GM18867 (cell line): ENCODE data around the gene ZMYND8.

Source experiments
- ATAC-seq: cut with Tn5 transposase; IDR thresholded peaks from one replicate; pipeline ENCODE4 v1.9.1; 2021; ENCODE audit warnings: mild to moderate bottlenecking, moderate library complexity; ENCODE audit not compliant: unreplicated experiment

Gene ZMYND8

DNA sequence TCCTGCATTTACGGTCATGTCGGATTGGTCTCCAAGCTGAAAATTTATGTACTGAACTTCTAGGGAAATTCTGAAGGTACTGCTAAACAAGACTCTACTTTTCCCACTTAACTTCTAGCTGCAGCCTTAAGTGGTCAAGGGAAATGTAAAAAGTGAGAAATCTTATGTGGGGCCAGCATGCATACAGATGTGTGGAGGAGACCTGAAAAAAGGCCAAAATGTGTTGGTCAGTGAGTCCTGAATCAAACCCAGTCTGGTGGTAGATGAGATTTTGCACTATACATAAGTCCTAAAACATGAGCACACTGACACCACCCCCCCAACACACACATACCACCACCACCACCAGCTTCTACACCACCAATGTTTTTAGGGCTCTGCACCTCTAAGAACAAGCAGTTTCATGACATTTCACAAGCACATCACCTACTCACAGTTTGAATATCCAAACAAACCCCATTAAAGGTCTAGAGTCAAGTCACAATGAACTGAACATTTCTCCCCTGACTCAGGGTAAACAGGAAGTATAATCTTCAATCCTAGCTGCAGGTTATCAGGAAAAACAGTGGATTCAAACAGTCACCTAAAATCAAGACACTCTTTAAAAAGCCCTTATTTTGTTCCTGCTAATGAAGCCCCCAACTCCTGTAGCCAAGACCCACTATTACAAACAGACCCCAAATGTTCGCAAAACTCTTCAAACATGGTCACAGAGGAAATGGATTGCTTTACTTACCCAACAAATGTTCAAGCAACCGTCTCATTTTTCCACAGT, 1.6 kb downstream of the ZMYND8 start:
- ATAC-seq, result no peak

DNA sequence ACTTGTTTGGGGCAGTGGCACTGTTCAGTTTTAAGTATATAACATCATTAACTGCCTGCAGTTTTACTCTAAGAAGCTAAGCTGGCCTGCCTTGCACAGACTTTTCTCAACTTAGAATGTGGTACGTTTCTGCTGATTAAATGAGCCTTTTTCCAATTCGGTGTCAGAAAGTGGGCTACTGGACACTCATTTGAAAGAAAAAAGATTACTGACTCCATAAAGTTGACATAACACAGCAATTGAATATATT, 2.1 kb downstream of the ZMYND8 start:
- ATAC-seq, result no peak

- no peak for ATAC-seq
Observed at GRCh38 chr20:47353692-47354463, 2.6 kb downstream of the ZMYND8 start.

DNA sequence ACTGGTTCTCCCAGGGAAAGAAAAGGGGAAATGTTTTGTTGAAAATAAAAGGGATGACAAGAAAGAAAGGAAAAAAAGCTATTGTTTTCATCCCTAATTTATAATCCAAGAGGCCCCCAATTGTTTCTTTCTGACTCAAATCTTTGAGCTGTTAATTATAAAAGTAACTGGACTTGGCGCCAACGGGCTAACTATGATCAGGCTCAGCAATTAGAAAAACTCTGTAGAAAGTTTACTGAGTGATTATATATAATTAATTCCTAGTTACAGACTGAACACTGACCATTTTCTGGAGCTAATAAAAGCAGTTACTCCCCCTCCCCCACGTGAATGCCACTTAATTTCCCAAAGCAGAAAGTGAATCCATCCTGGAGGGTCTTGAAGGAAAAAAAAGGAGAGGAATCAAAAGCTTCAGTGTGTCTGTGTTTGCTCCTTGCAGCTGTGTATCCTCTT, 3.2 kb downstream of the ZMYND8 start:
- no peak for ATAC-seq

DNA sequence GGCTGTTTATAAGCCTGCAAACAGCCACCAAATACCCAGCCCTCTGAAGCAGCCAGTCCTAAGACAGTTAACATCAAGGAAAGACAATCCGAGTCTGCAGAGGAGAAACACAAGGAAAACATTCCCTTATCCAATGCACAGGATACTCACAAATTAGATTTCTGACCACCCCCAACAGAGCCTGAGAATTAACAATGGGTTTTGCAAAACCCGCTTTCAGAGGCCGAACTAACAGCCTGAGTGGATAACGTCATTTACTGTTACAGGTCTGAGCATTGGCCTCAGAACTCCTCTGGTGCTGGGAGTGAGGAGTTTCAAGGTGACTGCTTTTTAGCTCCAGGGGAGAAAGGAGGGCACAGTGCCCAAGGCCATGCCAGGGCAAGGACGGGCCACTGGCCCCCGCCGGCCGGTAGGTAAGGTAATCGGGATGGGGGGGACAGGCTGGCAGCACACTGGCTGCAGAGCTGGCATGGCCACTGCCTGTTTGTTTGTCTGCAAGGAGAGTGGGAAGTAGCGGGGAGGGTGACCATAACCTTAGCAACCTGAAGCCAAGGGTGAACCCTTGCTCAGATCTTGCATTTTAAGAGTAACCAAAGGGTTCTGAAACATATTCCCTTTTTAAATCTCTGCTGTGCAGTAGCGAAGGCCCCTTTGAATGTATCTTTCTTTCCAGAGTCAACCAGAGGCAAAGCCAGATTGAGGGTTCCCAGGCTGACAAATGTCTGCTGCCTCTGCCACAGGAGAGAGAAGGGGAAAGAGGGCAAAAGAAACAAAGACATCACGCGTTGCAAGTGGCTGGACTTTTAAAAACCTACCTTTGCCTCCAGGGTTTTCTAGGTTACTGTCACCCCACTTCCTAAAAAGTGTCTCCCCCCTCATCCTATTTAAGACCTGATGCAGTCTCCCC, 3.9 kb downstream of the ZMYND8 start:
- no peak for ATAC-seq

GRCh38 chr20:47351643-47352331, 4.7 kb downstream of the ZMYND8 start:
- no peak for ATAC-seq

- ATAC-seq, result no peak
Observed at GRCh38 chr20:47350691-47351545, 5.6 kb downstream of the ZMYND8 start.

GRCh38 chr20:47350181-47350550, 6.3 kb downstream of the ZMYND8 start:
- ATAC-seq, result no peak

DNA sequence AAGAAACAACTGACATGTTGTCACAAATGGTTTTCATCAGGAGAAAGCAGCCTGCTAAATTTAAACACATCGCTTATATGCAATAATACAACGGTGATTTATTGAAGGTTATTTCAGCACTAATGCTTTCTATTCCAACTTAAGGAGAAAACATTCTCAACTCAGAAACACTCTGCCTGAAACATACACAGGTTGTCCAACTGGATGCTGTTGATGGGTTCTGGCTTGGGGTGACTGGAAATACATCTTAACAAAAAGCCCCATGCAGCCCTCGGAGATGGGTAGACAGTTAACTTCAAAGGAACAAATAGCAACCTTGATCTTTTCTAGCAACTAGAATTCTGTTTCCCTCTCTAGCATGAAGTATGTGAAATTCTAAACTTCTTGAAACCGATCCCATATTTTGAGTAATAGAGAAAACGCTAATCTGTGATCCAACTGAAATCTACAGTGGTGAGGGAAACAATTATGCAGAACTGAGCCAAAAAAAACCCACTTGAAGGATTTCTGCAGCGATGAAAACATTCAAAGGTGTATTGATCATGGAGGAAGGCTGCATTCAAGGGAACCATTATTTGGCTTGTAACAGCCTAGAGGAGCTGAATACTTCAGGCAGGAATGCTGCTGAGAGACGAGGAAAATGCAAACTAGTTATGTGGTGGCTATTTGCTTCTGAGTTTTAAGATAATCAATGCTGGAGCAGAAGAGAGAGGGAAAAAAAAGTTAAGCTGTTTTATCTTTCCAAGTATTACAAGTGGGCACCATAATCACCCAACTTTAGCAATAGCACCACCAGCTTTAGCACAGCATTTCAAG, 6.9 kb downstream of the ZMYND8 start:
- no peak for ATAC-seq

DNA sequence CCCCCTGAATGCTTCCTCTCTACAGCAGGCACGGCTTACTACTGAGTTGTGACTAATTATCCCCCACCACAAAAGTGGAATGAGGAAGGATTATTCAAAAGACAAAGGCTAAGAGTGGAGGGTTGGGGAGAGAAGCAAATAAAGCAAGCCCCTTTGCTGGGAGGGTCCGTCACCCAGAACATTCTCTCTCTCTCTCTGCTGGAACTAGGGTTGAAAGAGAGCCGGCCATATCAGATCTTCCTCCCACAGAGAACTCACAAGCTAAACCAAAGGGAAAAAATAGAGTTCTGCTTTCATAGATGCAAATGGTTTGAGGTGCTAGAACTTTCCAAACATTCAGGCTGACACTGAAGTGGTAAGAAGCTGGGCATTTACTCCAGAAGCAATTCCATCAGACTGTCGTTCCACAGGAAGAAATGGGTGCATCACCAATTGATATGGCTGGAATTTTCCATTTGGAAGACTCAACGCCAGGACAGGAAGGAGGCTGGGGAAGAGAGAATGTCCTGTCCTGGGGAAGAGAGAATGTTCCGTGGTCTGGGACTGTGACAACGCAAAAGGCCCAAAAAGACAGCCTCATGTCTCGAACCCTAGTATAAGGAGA, 7.9 kb downstream of the ZMYND8 start:
- no peak for ATAC-seq

- no peak for ATAC-seq
Observed at GRCh38 chr20:47347661-47348435, 8.7 kb downstream of the ZMYND8 start.

- ATAC-seq, result no peak
Observed at GRCh38 chr20:47346172-47346571, 10.3 kb downstream of the ZMYND8 start.

GRCh38 chr20:47345214-47345613, 11.3 kb downstream of the ZMYND8 start:
- ATAC-seq, result no peak

DNA sequence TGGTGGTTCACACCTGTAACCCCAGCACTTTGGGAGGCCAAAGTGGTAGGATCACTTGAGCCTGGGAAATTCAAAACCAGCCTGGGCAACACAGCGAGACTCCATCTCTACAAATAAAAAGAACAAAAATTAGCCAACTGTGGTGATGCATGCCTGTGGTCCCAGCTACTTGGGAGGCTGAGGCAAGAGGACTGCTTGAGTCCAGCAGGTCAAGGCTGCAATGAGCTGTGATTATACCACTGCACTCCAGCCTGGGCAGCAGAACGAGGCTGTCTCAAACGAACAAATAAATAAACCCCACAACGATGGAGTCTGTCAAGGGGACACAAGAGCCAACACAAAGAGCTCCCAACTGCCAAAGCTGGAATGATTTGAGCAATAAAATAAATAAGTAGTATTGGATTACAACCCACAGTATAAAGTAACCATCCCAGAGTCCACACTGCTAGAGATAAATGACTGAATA, 13.5 kb downstream of the ZMYND8 start:
- ATAC-seq, result no peak

DNA sequence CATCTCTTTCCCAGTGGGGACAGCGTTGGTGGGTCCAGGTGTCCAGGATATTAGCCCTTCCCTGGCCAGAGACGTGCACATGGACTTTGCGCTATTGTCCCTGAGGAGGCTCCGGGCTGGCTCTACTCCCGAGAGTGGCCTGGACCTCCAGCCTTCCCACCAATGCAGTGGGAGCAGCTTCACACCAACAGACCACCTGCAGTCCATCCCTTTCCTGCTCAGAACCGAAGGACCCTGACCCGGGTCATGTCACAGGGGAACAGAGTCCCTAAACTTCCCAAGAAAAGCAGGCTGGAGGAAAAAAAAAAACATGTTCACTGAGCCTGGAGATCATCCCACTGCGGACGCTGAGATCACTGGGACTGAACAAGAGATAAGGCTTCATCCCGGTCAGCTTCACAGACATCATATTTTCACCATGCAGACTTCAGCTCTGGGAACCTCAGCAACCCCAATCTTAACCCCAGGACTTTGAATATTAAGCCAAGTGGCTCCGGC, 18.3 kb downstream of the ZMYND8 start:
- ATAC-seq, result no peak

- ATAC-seq, result no peak
Observed at GRCh38 chr20:47337413-47337812, 19.1 kb downstream of the ZMYND8 start.

DNA sequence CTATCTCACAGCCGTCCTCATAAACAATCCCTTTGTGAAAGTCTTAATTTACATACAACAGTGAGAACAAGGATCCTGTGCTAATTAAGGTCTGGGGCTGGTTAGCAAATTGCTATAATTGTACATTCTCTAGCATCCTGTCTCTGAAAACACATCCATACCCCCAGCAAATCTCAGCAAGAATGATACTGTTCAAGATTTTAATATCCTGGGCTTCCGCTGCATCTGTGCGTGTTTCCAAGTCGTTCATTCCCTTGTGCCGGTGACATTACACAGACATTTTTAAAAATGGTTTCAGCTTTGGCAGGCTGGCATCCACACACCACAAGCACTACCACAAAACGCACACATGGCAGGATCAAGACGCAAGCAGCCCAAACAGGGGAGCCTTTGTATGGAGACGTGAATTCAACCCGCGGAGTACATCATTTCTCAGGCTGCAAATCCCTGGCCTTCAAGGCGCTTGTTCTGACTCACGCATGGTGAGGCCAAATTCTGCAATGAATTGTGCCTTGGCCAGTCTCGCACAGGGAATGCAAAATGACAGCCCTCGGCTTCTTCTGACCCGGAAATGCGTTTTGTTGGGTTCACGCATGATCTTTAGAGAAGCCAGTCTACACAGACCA, 20.3 kb downstream of the ZMYND8 start:
- ATAC-seq, result no peak
